NCI-H748 (cell line): ENCODE results near the gene OSCP1.

Experiments
- DNase-seq: peaks from one replicate; lab custom pipeline; 2025; ENCODE audit not compliant: unreplicated experiment; lab: John Stamatoyannopoulos, UW

Gene OSCP1

DNA sequence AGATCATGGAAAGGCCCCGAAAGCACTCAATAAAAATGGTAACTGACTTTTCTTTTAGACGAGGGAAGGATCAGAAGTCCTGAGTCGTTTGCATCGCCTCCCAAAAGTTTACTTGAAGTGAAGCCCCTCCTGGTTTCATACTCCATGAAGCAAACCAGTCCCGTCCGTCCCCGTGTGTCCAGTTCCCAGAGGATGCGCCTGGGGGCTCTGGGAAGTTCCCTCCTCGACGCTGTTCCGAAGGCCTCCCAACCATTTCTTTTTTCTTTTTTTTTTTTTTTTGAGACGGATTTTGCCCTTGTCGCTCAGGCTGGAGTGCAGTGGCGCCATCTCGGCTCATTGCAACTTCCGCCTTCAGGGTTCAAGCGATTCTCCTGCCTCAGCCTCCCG, 661 bp upstream of the OSCP1 start:
- no peak for DNase-seq

DNA sequence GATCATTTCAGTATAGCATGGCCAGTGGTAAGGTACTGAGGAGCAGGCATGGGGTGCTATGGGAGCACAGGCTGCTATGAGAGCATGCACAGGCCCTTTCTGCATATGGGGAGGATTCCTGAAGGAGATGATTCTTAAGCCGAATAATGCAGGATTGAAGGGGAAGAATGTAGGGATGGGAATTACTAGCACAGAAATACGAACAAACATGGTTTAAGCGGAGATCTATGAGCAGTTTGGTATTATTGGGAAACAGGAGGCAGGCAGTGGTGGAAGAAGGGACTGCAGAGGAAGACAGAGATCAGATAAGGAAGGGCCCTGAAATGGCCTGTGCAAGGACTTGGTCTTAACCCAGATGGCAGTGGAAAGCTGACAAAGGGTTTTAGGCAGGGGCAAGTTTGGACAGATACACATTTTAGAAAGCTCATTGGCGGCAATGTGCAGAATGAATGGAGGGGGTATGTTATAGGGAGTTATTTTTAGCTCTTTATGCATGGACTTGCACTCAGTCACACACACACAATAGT, 1.7 kb downstream of the OSCP1 start:
- DNase-seq = no peak

DNA sequence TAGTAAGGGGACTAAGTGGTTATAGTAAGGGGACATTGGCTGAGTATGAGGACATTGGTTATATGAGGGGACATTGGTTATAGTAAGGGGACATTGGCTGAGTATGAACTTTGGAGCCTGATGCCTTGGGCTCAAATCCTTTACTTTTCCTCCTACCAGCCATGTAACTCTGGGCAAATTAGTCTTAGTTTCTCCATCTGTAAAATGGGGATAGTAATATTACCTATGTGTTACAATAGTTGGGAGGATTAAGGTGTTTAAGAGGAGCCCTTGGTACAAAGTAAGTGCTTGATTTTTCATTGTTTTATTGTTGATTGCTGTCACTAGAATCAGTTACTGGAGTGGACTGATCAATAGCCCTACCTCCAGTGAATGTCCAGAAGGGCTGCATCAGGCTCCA, 2.8 kb downstream of the OSCP1 start:
- DNase-seq = no peak

DNA sequence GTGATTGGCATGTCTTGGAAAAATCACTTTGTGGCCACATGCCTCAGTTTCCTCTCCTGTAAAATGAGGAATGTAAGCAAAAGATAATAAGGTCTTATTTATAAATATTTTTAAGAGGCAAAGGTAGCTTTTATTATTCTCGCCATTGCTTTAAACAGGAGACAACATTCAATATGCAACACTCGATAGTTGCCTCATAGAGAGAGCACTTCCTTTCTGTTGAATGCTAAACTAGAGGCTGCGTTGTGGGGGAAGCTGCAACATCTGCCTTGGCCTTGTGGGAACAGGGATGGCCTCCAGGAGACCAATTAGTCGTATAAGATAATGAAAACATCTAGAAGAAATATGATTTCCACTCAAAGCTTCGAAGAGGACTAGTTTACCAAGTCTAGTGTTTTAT, 3.5 kb downstream of the OSCP1 start:
- no peak for DNase-seq

DNA sequence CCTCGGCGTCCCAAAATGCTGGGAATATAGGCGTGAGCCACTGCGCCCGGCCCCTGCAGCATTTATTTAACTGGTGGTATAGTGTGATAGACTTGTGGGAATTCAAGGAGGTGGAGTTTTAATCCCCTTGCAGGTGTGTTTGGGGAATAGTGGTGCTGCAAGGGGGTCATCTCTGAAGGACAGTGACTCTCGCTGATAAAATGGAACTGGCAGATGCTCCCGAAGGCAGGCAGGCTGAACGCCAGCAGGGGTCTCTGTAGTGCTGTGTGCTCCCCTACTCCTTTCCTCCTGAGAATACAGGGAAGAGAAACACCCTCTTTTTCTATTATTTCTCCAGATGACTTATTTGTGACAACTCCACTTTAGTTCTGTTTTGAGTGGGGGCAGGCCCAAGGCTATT, 4.0 kb downstream of the OSCP1 start:
- DNase-seq = peak; percentile 5

DNA sequence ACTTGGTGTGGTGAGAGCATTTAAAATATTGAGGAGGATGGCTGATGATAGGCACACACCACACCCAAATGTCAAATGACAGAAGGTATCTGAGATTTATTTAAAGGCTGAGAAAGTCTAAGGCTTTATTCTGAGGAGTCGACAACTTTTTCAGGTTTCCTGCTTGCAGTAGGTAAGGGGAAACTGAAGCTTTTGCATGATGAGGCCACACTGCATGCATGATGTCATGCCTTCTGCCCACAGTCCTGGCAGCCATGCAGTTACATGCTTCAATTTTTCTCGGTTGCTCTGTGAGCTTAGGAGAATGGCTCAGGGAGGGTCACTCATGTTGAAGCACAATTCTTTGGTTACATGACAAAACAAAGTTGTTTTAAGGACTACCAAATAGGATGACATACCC, 7.0 kb downstream of the OSCP1 start:
- no peak for DNase-seq

DNA sequence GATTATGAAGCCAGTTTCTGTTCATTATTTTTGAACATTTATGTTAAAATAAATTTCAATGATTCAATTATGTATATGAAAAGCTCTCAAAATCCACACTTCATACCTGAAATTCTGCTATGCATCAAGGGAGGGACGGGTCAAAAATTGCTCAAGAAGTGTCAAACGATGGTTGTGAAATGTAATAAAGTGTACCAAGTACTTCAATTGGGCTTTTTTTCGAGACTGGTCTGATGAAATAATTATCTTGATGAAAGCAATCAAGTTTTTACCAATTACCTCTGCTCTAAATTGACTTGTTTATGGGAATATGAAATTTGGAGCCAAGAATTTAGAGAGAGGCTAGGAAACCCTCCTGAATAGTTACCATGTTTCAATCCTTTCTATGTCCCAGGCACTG, 7.9 kb downstream of the OSCP1 start:
- no peak for DNase-seq

DNA sequence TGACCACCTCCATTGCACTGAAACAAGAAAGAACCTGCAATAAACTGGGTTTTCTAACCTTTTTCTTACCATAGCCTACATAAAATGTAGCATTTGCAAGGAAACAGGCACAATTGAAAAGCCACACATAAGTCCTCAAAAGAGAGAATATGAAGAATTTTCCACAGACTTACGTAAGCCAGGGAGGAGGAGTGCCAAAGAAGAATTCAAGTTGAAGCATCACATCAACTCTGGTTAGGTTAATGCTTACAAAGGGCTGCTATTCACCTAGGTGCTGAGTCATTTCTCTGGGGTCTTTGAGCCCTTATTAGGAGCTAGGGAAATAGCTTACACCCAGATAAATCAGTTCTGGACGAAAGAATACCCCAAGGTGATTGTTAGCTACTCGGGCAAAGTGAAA, 9.6 kb downstream of the OSCP1 start:
- no peak for DNase-seq

DNA sequence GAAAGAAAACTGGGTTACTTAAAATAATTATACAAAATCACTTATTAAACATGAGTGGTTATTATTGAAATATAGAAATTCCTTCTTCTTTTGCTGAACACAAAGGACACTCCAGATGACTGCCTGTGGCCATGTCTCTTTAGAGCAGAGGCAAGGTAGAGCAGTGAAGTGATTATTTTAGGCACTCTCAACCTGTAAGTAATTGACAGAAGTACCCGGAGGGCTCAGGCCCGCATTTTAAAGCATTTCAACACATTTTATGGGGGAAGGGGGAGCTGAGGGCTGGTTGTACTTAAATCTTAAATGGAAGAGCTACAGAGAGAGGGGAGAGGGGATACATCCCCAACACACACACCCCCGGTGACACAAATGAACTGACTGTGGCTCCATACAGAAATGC, 10.2 kb downstream of the OSCP1 start:
- no peak for DNase-seq

DNA sequence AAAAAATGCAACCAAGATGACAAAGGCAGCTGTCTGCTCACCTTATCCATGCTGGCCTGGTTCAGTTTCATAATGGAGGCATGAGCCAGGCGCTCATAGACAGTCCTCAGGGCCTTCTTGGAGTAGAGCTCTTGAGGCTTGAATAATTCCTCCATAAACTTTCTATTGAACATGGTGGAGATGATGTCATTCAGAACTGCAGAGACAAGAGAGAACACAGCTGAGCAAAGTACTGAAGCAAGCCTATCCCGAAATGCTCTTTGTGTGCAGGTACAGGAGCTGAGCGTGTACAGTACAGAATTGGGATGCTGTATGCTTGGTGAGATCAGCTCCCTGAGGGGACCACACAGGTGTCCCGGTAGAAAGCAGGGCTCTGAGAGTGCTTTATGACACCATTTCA, 11.5 kb downstream of the OSCP1 start:
- no peak for DNase-seq

DNA sequence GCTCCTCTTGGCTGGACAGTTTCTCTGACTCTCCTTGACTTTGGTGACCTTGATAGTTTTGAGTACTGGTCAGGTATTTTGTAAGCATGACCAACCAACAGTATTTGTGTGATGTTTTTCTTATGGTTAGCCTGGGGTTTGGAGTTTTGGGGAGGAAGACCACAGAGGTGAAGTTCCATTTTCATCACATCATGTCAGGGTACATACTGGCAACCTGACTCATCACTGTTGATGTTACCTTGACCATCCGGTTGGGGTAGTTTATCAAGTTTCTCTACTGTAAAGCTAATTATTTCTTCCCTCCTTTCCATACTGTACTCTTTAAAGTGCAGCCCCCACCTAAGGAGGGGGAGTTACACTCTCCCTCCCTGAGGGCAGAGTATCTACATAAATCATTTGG, 13.4 kb downstream of the OSCP1 start:
- DNase-seq = no peak

DNA sequence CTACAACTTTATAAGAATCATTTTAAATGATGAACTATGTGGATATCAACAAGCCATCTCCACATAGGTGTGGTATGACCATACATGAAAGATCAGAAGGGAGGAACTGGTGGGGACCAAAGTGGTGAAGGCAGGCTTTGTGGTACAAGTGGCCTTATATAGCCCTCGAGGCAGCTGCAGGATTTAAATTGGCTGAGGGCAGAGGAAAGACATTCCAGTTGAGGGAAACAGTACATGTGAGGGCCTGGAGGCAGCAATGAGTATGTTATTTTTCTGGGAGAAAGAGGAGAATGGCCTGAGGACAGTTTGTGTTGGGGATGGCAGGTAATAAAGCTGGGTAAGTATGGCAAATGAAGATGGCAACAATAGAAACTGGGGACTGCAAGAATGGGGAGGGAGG, 17.1 kb downstream of the OSCP1 start:
- DNase-seq = no peak

DNA sequence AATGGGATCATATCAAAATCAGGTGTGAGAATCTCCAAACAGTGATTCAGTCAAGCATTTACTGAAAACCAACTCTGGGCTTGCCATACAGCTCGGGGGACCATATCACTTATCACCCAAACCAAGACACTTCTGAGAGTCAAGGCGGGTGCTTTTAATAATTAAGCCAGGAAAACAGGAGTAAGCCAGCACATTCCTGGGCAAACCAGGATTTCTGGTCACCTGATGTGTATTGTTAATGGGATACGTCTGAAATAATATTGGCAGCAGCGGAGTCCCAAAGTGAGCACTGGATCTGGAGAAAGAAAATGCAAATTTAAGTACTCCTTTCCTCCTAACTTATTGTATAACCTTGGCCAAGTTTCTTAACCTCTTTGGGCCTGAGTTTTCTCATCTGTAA, 17.6 kb downstream of the OSCP1 start:
- DNase-seq = no peak

DNA sequence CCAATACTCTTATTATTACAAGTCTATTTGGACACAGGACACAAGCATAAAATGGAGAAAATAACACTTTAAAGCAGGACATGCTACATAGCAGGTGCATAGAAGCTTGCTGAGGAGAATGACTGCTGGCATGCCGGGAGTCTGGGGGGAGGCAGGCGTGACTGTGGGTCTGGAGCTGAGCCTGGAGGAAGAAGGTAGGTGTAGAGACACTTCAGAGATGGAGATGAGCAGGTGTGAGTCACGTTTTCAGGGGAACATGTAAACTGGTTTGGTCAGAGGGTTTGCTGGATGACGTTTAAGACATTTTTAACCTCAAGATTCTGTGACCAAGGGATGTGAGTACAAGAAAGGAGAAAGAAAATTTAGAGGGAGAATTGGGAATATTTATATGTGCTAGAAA, 24.5 kb downstream of the OSCP1 start:
- no peak for DNase-seq

DNA sequence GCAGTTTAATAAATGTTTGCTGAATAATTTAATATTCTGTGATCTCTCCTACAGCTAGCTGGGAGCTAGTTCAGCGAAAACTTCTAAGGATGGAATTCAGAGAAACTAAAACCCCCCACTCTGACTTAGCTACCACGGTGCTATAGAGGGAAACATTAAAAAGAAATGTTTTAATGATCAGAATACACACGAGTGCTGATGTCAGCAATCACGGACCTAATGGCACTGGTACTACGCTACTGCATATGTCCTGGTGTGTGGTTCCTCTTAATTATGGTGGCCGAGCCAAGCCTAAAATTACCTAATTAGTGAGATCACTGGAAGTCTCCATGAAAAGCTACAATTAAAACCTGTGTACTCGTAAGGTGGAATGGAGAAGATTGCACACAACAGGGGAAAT, 28.6 kb downstream of the OSCP1 start:
- no peak for DNase-seq

DNA sequence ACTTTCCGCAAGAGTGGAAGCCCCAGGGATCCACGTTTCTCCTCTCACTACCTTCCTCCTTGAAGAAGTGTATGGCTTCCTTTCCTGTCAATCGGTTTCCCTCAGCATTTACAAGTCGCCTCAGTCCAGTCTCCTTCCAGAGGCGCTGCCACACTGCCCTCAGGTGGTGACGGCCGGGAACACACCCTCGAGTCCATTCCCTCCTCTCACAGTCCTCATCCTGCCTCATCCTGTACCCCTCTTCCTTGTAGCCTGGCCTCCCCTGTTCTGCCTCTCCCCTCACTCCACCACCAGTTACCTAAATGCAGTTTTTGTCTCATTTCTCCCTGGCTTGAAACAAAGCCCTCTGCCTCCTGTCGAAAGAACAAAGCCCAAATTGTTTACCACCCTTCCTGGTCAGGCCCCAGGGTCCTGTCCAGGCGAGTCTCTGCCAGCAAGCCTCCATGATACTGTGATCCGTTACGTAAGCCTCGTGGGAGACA, 29.4 kb downstream of the OSCP1 start:
- peak; percentile 50 for DNase-seq

DNA sequence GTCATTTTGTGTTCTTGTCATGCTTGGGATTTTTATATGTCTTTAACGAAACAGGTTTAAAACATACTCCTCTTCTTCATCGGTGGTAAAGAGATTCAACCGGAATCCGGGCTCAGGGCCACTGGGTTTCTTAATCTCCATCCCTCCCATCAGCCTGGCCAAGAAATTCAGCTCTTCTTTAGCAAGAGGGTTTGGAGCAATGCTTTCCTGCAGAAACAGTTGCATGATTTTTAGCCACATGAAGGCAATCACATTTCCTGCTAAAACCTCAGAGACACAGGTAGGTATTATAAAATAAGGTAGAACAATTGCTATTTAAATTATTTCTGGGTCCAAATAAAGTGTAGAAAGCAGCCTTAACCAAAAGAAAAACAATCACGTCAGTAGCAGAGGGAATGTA, 29.8 kb downstream of the OSCP1 start:
- no peak for DNase-seq

DNA sequence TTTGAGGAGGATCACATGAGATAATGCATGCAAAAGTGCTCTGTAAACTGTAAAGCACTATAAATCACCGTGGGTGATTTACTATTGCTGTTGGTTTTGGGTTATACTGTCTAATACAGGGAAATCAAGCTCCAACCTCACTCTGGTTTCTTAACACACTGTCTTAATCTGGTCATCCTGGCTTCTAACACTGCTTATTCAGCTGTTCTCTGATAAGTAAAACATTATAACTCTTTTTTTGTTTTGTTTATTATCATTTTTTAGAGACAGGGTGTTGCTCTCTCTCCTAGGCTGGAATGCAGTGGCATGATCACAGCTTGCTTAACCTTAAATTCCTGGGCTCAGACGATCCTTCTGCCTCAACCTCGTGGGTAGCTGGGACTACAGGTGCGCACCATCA, 30.7 kb downstream of the OSCP1 start:
- DNase-seq = no peak

DNA sequence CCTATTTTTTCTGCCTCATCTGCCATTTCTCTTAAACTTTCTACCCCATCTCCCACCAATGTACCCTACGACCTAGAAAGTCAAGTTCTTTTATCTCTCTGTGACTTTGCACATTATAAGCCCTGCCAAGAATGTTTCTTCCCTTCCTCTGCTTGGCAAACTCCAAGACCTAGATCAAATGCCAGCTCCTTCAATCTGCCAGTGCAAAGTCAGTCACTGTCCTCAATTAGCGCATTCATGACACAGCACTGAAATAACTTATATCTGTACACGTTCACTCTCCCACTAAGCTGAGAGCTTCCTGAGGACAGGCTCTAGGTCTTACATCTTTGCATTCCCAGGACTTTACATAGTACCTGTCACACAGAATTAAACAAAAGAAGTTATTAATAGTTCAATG, 31.1 kb downstream of the OSCP1 start:
- DNase-seq = no peak

DNA sequence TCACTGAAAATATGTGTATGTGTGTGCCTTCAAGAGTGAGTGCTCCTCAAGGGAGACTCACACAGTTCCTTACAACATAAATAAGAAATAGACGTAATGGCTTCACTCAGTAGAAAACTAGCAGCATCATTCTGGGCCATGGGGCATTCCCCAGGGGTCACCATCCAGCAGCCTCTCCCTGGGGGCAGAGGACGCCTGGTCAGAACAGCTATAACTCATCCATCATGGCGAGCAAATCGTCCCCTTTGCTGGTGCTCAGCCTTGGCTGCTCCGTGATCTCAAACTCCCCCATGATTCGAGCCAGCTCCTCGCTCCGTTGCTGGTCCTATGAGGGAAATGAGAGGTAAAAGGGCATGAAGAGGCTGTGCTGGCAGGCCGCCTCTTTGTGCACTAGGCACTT, 32.3 kb downstream of the OSCP1 start:
- DNase-seq = no peak

DNA sequence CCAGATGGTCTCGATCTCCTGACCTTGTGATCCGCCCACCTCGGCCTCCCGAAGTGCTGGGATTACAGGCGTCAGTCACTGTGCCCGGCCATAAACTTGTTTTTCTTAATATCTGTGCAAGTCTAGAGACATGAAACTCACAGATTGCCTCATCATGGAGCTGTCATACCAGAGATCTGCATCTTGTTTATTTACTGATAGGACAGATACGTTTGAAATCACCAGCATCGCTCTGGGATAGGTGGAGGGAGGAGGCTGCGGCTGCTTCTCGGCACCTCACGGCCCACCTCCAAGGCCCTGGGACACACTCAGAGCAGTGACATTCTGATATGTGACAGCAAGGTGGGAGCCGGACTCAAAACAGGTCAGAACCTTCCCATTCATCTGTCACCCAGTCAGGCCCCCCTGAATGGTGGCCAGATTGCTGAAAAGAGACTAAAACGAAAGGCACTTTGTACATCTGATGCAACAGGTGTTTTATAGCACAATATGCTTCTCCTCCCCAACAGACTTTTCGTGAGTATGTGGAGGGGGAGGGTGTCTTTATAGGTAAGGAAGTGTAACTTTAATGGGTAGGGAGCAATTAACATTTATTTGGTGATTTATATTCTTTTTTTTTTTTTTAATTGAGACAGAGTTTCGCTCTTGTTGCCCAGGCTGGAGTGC, 34.5 kb downstream of the OSCP1 start:
- DNase-seq = no peak

DNA sequence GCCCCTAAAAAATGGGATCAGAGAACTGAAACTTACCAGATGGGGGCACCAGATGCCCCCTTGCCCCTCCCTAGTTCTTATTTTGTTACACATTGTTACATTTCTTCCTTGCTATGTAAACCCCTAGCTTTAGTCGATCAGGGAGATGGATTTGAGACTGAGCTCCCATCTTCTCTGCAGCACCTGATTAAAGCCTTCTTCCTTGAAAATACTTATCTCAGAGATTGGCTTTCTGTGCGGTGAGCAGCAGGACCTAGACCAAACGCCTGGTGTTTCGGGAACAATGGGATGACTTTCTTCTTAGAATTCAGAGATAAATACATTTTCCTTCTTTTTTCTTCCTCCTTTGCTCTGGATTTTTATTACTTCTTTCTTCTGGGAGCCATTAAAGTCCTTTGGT, 35.9 kb downstream of the OSCP1 start:
- DNase-seq = no peak
